WTC11 (cell line): ENCODE measurements around the gene TIAM2. TPM values are rescaled to one million over a fixed set of nuclear protein-coding genes. Genes with fewer than 3 reads are reported as not detected.

Experiments used
- ATAC-seq: fragments of 200-7000 bp; cut with Tn5 transposase; 2 replicates; pipeline ENCODE4 v1.10.0; 2021; ENCODE audit warnings: mild to moderate bottlenecking, moderate library complexity
- CTCF ChIA-PET: fragments of 300-600 bp; sonication (Branson Sonifier 250); formaldehyde crosslinking; loops from one replicate; lab custom pipeline; 2021; ENCODE audit warnings: antibody characterized with exemption; lab: Charles Lee
- POLR2A ChIA-PET: fragments of 350-600 bp; sonication (Branson Sonifier 250); formaldehyde crosslinking; loops from one replicate; lab custom pipeline; 2021; ENCODE audit warnings: antibody characterized with exemption; lab: Charles Lee
- DNase-seq: peaks from one replicate; pipeline ENCODE4 v3.0.0; 2021; ENCODE audit warnings: low spot score
- H3K27ac Mint-ChIP-seq: 2 replicates; pipeline ENCODE4 v1.8.0; 2021; ENCODE audit warnings: mixed read lengths
- H3K27me3 Mint-ChIP-seq: 2 replicates; pipeline ENCODE4 v1.8.0; 2021; ENCODE audit warnings: low read depth, mild to moderate bottlenecking, moderate library complexity, mixed read lengths
- H3K36me3 Mint-ChIP-seq: 2 replicates; pipeline ENCODE4 v1.8.0; 2021; ENCODE audit warnings: mixed read lengths
- H3K4me1 Mint-ChIP-seq: 2 replicates; pipeline ENCODE4 v1.8.0; 2022; ENCODE audit warnings: mixed read lengths
- H3K4me3 Mint-ChIP-seq: 2 replicates; pipeline ENCODE4 v1.8.0; 2021; ENCODE audit warnings: mild to moderate bottlenecking, moderate library complexity, mixed read lengths
- H3K9me3 Mint-ChIP-seq: 2 replicates; pipeline ENCODE4 v1.8.0; 2021; ENCODE audit warnings: mixed read lengths
- ETV6 ChIP-seq: sonication (generic); formaldehyde crosslinking; IDR thresholded peaks from 2 replicates; pipeline ENCODE4 v1.8.1; 2022; ENCODE audit warnings: mild to moderate bottlenecking, missing genetic modification reagents
- FOXP1 ChIP-seq: sonication (generic); formaldehyde crosslinking; IDR thresholded peaks from 2 replicates; pipeline ENCODE4 v1.8.0; 2022; ENCODE audit warnings: missing genetic modification reagents, mild to moderate bottlenecking, moderate library complexity, borderline replicate concordance
- GTF2I ChIP-seq: fragments of 250-450 bp; sonication (Bioruptor Pico); conservative IDR thresholded peaks from 2 replicates; pipeline ENCODE4 v1.4.0; 2021; ENCODE audit warnings: mild to moderate bottlenecking
- HMGA2 ChIP-seq: fragments of 250-450 bp; sonication (Bioruptor Pico); IDR thresholded peaks from 2 replicates; pipeline ENCODE4 v1.4.0; 2021; ENCODE audit warnings: mild to moderate bottlenecking, moderate library complexity
- JAZF1 ChIP-seq: fragments of 250-450 bp; sonication (Bioruptor Pico); IDR thresholded peaks from 2 replicates; pipeline ENCODE4 v1.9.0; 2021; ENCODE audit warnings: moderate library complexity, mild to moderate bottlenecking, inconsistent platforms
- MXD4 ChIP-seq: fragments of 250-450 bp; sonication (Bioruptor Pico); IDR thresholded peaks from 2 replicates; pipeline ENCODE4 v1.8.0; 2021; ENCODE audit warnings: mild to moderate bottlenecking, moderate library complexity, borderline replicate concordance
- RELA ChIP-seq: sonication (generic); formaldehyde crosslinking; IDR thresholded peaks from 2 replicates; pipeline ENCODE4 v1.8.1; 2022; ENCODE audit warnings: missing genetic modification reagents, mild to moderate bottlenecking, borderline replicate concordance
- SMAD4 ChIP-seq: sonication (generic); formaldehyde crosslinking; IDR thresholded peaks from 2 replicates; pipeline ENCODE4 v1.8.0; 2022; ENCODE audit warnings: mild to moderate bottlenecking, missing genetic modification reagents
- TEAD4 ChIP-seq: sonication (generic); formaldehyde crosslinking; IDR thresholded peaks from 2 replicates; pipeline ENCODE4 v1.8.0; 2022; ENCODE audit warnings: mild to moderate bottlenecking, missing genetic modification reagents
- TP53 ChIP-seq: sonication (generic); formaldehyde crosslinking; IDR thresholded peaks from 2 replicates; pipeline ENCODE4 v1.8.1; 2023; ENCODE audit warnings: mild to moderate bottlenecking, missing genetic modification reagents
- ZBTB21 ChIP-seq: sonication (generic); formaldehyde crosslinking; IDR thresholded peaks from 2 replicates; pipeline ENCODE4 v1.8.1; 2023; ENCODE audit warnings: mild to moderate bottlenecking, missing genetic modification reagents, borderline replicate concordance
- ZNF138 ChIP-seq: sonication (generic); formaldehyde crosslinking; conservative IDR thresholded peaks from 2 replicates; pipeline ENCODE4 v1.8.1; 2022; ENCODE audit warnings: mild to moderate bottlenecking, moderate library complexity, missing genetic modification reagents
- ZNF416 ChIP-seq: fragments of 250-450 bp; sonication (Bioruptor Pico); IDR thresholded peaks from 2 replicates; pipeline ENCODE4 v1.9.0; 2021; ENCODE audit warnings: mild to moderate bottlenecking, inconsistent platforms
- ZNF671 ChIP-seq: fragments of 250-450 bp; sonication (Bioruptor Pico); IDR thresholded peaks from 2 replicates; pipeline ENCODE4 v1.8.0; 2021; ENCODE audit warnings: mild to moderate bottlenecking
- total RNA-seq: library from RNA; stranded (reverse); gene quantifications from 3 replicates; pipeline ENCODE4 v1.2.3, GENCODE V29; 2021
- TF ChIP-seq, protein P1 (sequence below): sonication (generic); formaldehyde crosslinking; IDR thresholded peaks from 2 replicates; pipeline ENCODE4 v1.8.0; 2023; ENCODE audit warnings: missing genetic modification reagents, mild to moderate bottlenecking, borderline replicate concordance
- TF ChIP-seq, protein P2 (sequence below): sonication (generic); formaldehyde crosslinking; IDR thresholded peaks from 2 replicates; pipeline ENCODE4 v1.8.1; 2022; ENCODE audit warnings: missing genetic modification reagents, borderline replicate concordance
- TF ChIP-seq, protein P3 (sequence below): sonication (generic); formaldehyde crosslinking; conservative IDR thresholded peaks from 2 replicates; pipeline ENCODE4 v1.8.1; 2022; ENCODE audit warnings: mild to moderate bottlenecking, missing genetic modification reagents
- TF ChIP-seq, protein P4 (sequence below): sonication (generic); formaldehyde crosslinking; IDR thresholded peaks from 2 replicates; pipeline ENCODE4 v1.8.0; 2022; ENCODE audit warnings: mild to moderate bottlenecking, missing genetic modification reagents
- TF ChIP-seq, protein P5 (sequence below): fragments of 250-450 bp; sonication (Bioruptor Pico); IDR thresholded peaks from 2 replicates; pipeline ENCODE4 v1.9.0; 2021; ENCODE audit warnings: mild to moderate bottlenecking

TIAM2 gene
- total RNA-seq, 1 experiment from 2014 or later = 15.1 TPM

DNA sequence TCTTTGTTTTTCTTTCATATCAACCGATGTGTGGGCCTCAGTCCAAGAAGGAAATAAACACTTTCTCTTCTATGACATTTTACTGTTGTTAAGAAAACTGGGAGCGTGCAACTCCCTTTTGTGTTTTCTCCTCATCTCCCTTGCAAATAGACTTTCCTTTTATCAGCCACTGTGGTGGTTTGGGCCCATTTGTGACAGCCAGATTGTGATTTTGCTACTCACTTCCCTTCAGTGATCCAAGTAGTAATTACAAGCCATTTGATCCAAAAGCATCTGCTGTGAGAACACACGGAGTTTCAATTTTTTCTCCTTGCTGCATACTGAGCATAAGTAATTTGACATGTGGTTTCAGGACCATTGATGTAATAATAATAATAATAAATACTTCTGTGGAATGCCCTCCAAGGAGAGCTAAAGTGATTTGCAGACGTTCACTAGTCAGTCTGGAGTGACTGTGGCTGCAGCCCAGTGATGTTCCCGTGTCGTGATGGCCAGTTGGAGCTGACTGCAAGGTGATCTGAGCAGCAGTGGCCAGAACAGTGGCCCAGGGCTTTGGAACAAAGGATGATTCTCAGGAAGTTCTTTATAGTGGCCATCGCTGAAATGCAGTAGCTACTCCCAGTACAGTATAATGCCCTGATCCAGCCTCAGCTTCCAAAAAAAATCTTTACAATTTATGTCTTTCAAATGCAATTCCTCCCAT, 176.8 kb downstream of the TIAM2 start:
- POLR2A ChIA-PET = no interaction called here

More for the DNA sequence above, 176.8 kb downstream of the TIAM2 start:
- TF ChIP-seq ZNF416 (no peak), HMGA2 (CRISPR knock-in tag) (no peak), ZNF671 (CRISPR knock-in tag) (no peak), TP53 (CRISPR knock-in tag) (no peak), ZBTB21 (CRISPR knock-in tag) (no peak), RELA (no peak), JAZF1 (no peak), ETV6 (CRISPR knock-in tag) (no peak), SMAD4 (CRISPR knock-in tag) (no peak), MXD4 (CRISPR knock-in tag) (no peak), FOXP1 (no peak), TEAD4 (CRISPR knock-in tag) (no peak), ZNF138 (CRISPR knock-in tag) (no peak), GTF2I (CRISPR knock-in tag) (no peak)
- TF ChIP-seq, protein P1, sequence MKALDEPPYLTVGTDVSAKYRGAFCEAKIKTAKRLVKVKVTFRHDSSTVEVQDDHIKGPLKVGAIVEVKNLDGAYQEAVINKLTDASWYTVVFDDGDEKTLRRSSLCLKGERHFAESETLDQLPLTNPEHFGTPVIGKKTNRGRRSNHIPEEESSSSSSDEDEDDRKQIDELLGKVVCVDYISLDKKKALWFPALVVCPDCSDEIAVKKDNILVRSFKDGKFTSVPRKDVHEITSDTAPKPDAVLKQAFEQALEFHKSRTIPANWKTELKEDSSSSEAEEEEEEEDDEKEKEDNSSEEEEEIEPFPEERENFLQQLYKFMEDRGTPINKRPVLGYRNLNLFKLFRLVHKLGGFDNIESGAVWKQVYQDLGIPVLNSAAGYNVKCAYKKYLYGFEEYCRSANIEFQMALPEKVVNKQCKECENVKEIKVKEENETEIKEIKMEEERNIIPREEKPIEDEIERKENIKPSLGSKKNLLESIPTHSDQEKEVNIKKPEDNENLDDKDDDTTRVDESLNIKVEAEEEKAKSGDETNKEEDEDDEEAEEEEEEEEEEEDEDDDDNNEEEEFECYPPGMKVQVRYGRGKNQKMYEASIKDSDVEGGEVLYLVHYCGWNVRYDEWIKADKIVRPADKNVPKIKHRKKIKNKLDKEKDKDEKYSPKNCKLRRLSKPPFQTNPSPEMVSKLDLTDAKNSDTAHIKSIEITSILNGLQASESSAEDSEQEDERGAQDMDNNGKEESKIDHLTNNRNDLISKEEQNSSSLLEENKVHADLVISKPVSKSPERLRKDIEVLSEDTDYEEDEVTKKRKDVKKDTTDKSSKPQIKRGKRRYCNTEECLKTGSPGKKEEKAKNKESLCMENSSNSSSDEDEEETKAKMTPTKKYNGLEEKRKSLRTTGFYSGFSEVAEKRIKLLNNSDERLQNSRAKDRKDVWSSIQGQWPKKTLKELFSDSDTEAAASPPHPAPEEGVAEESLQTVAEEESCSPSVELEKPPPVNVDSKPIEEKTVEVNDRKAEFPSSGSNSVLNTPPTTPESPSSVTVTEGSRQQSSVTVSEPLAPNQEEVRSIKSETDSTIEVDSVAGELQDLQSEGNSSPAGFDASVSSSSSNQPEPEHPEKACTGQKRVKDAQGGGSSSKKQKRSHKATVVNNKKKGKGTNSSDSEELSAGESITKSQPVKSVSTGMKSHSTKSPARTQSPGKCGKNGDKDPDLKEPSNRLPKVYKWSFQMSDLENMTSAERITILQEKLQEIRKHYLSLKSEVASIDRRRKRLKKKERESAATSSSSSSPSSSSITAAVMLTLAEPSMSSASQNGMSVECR (CRISPR knock-in tag) = no peak
- TF ChIP-seq, protein P2, sequence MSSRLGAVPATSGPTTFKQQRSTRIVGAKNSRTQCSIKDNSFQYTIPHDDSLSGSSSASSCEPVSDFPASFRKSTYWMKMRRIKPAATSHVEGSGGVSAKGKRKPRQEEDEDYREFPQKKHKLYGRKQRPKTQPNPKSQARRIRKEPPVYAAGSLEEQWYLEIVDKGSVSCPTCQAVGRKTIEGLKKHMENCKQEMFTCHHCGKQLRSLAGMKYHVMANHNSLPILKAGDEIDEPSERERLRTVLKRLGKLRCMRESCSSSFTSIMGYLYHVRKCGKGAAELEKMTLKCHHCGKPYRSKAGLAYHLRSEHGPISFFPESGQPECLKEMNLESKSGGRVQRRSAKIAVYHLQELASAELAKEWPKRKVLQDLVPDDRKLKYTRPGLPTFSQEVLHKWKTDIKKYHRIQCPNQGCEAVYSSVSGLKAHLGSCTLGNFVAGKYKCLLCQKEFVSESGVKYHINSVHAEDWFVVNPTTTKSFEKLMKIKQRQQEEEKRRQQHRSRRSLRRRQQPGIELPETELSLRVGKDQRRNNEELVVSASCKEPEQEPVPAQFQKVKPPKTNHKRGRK (CRISPR knock-in tag) = no peak
- TF ChIP-seq, protein P3, sequence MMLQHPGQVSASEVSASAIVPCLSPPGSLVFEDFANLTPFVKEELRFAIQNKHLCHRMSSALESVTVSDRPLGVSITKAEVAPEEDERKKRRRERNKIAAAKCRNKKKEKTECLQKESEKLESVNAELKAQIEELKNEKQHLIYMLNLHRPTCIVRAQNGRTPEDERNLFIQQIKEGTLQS (CRISPR knock-in tag) = no peak
- TF ChIP-seq, protein P4, sequence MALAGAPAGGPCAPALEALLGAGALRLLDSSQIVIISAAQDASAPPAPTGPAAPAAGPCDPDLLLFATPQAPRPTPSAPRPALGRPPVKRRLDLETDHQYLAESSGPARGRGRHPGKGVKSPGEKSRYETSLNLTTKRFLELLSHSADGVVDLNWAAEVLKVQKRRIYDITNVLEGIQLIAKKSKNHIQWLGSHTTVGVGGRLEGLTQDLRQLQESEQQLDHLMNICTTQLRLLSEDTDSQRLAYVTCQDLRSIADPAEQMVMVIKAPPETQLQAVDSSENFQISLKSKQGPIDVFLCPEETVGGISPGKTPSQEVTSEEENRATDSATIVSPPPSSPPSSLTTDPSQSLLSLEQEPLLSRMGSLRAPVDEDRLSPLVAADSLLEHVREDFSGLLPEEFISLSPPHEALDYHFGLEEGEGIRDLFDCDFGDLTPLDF (CRISPR knock-in tag) = no peak
- TF ChIP-seq, protein P5, sequence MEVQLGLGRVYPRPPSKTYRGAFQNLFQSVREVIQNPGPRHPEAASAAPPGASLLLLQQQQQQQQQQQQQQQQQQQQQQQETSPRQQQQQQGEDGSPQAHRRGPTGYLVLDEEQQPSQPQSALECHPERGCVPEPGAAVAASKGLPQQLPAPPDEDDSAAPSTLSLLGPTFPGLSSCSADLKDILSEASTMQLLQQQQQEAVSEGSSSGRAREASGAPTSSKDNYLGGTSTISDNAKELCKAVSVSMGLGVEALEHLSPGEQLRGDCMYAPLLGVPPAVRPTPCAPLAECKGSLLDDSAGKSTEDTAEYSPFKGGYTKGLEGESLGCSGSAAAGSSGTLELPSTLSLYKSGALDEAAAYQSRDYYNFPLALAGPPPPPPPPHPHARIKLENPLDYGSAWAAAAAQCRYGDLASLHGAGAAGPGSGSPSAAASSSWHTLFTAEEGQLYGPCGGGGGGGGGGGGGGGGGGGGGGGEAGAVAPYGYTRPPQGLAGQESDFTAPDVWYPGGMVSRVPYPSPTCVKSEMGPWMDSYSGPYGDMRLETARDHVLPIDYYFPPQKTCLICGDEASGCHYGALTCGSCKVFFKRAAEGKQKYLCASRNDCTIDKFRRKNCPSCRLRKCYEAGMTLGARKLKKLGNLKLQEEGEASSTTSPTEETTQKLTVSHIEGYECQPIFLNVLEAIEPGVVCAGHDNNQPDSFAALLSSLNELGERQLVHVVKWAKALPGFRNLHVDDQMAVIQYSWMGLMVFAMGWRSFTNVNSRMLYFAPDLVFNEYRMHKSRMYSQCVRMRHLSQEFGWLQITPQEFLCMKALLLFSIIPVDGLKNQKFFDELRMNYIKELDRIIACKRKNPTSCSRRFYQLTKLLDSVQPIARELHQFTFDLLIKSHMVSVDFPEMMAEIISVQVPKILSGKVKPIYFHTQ = no peak
- CTCF ChIA-PET = interaction anchor here (0.6 to 2.5 kb wide), 6 partner anchors 20 to 304 kb away, joined by 4 to 18 read pairs (median 6); no protein-coding TSS in a partner anchor
- Mint-ChIP-seq H3K4me1 (peaks cover 33% of the 10 kb centered on the region), H3K36me3 (no peaks in the 10 kb centered on the region), H3K27me3 (no peaks in the 10 kb centered on the region), H3K4me3 (no peak overlapping the region), H3K9me3 (no peaks in the 10 kb centered on the region), H3K27ac (peak overlapping the region; percentile 69)
- no peak for DNase-seq
- peak; percentile 24; the same call in 1 of the 2 replicates for ATAC-seq
